SU-DHL-6 (cell line): Measurements from ENCODE around the gene COL23A1.

ENCODE experiments used
- CTCF ChIP-seq: fragments of 200-600 bp; sonication (generic); IDR thresholded peaks from one replicate; pipeline ENCODE4 v1.5.1; 2017; ENCODE audit warnings: antibody characterized with exemption, mild to moderate bottlenecking, low read length, moderate library complexity; ENCODE audit not compliant: insufficient read depth, poor library complexity, severe bottlenecking
- EZH2phosphoT487 ChIP-seq: fragments of 200-600 bp; sonication (generic), shearing (Covaris generic); conservative IDR thresholded peaks from 2 replicates; pipeline ENCODE4 v1.6.1; 2018; ENCODE audit warnings: mild to moderate bottlenecking, antibody characterized with exemption, low read length, moderate library complexity, mixed read lengths

GRCh38 chr5:178272591-178272990, 317.6 kb downstream of the COL23A1 start:
- no peak for TF ChIP-seq CTCF
- no peak for TF ChIP-seq EZH2phosphoT487
